A549 treated with GW870086 at 1 μM for 4 hours (cell line): Measurements from ENCODE around the gene CAPNS1. TPM values are rescaled to one million over a fixed set of nuclear protein-coding genes. Genes with fewer than 3 reads are reported as not detected.

Experiments used
- total RNA-seq: library from RNA; stranded (reverse); fragments of 200-300 nt; extraction: Qiagen RNA extraction; gene quantifications from 5 replicates; pipeline ENCODE4 v1.2.3, GENCODE V29; 2022; ENCODE audit warnings: low read depth

CAPNS1 gene
- total RNA-seq = 1,491 to 2,296 TPM (median 2,099 TPM) in 5 replicates

GRCh38 chr19:36139473-36140303, at the start of gene CAPNS1:
Gene CAPNS1, plus strand, starts transcription at chr19:36140066. Its CDS starts 946 bp downstream, at chr19:36141012.

GRCh38 chr19:36110487-36111199, 29.2 kb upstream of the CAPNS1 start, which contains the start of gene OVOL3:
Gene OVOL3, plus strand, starts transcription at chr19:36111143. Its CDS starts 60 bp downstream, at chr19:36111203.

GRCh38 chr19:36114721-36115452, 25.0 kb upstream of the CAPNS1 start, which contains the start of gene POLR2I:
Gene POLR2I, minus strand, starts transcription at chr19:36114875. Its CDS starts 19 bp downstream, at chr19:36114856.

GRCh38 chr19:36115453-36116343, 24.2 kb upstream of the CAPNS1 start, which contains the start of gene TBCB:
Gene TBCB, plus strand, starts transcription at chr19:36115468. Its CDS starts 93 bp downstream, at chr19:36115561.

GRCh38 chr19:36152352-36153091, 12.7 kb downstream of the CAPNS1 start, which contains the start of gene COX7A1:
Gene COX7A1, minus strand, starts transcription at chr19:36152447. Its CDS starts 40 bp downstream, at chr19:36152407.

Other genes starting within 250 kb of the CAPNS1 start
- 4.8 to 7.4 TPM (median 6.3 TPM) in 5 replicates for gene NFKBID, start 239.5 kb upstream of the CAPNS1 start, total RNA-seq
- gene HCST, start 237.5 kb upstream of the CAPNS1 start, total RNA-seq = 0.28 to 0.45 TPM in 2 of 5 replicates, not detected in the others
- not detected in 5 replicates for gene TYROBP, start 231.8 kb upstream of the CAPNS1 start, total RNA-seq
- 13.5 to 23.2 TPM (median 21.2 TPM) in 5 replicates for gene LRFN3, start 203.7 kb upstream of the CAPNS1 start, total RNA-seq
- 38.3 to 50.7 TPM (median 48.4 TPM) in 5 replicates for gene SDHAF1, start 144.9 kb upstream of the CAPNS1 start, total RNA-seq
- 0.14 to 0.53 TPM (median 0.25 TPM) in 5 replicates for gene SYNE4, start 131.3 kb upstream of the CAPNS1 start, total RNA-seq
- gene ALKBH6, start 125.9 kb upstream of the CAPNS1 start, total RNA-seq = 19.6 to 28.5 TPM (median 26.6 TPM) in 5 replicates
- gene CLIP3, start 107.2 kb upstream of the CAPNS1 start, total RNA-seq = 0.67 to 0.94 TPM (median 0.72 TPM) in 5 replicates
- 5.3 to 6.8 TPM (median 6.3 TPM) in 5 replicates for gene THAP8, start 85.8 kb upstream of the CAPNS1 start, total RNA-seq
- 20.3 to 27.6 TPM (median 24.5 TPM) in 5 replicates for gene WDR62, start 85.2 kb upstream of the CAPNS1 start, total RNA-seq
- gene OVOL3, start 28.9 kb upstream of the CAPNS1 start, total RNA-seq = 0.24 to 0.36 TPM in 2 of 5 replicates, not detected in the others
- gene POLR2I, start 25.2 kb upstream of the CAPNS1 start, total RNA-seq = 232 to 261 TPM (median 252 TPM) in 5 replicates
- gene TBCB, start 24.6 kb upstream of the CAPNS1 start, total RNA-seq = 434 to 558 TPM (median 540 TPM) in 5 replicates
- gene COX7A1, start 12.4 kb downstream of the CAPNS1 start, total RNA-seq = not detected in 5 replicates
- gene ZNF565, start 74.6 kb downstream of the CAPNS1 start, total RNA-seq = 3.8 to 4.5 TPM (median 4.3 TPM) in 5 replicates
- gene ZNF146, start 75.0 kb downstream of the CAPNS1 start, total RNA-seq = 97.8 to 164 TPM (median 120 TPM) in 5 replicates
- gene ZFP14, start 239.1 kb downstream of the CAPNS1 start, total RNA-seq = 1.8 to 2.5 TPM (median 2.3 TPM) in 5 replicates